Effector CD4-positive, alpha-beta T cell (primary cell): ENCODE data around the gene PCSK4.
"Not testable (repeated sequence)": the region's sequence is repeated elsewhere in the genome, so short reads cannot be mapped to it uniquely, and the experiment has no call there.

Source experiments
- DNase-seq: peaks from one replicate; pipeline ENCODE4 v3.0.0-alpha.2; 2020

PCSK4 gene

GRCh38 chr19:1486720-1487575 lies 3.2 kb downstream of the PCSK4 start:
- DNase-seq, result no peak

GRCh38 chr19:1483979-1484428 lies 6.1 kb downstream of the PCSK4 start:
- DNase-seq, result no peak

DNA sequence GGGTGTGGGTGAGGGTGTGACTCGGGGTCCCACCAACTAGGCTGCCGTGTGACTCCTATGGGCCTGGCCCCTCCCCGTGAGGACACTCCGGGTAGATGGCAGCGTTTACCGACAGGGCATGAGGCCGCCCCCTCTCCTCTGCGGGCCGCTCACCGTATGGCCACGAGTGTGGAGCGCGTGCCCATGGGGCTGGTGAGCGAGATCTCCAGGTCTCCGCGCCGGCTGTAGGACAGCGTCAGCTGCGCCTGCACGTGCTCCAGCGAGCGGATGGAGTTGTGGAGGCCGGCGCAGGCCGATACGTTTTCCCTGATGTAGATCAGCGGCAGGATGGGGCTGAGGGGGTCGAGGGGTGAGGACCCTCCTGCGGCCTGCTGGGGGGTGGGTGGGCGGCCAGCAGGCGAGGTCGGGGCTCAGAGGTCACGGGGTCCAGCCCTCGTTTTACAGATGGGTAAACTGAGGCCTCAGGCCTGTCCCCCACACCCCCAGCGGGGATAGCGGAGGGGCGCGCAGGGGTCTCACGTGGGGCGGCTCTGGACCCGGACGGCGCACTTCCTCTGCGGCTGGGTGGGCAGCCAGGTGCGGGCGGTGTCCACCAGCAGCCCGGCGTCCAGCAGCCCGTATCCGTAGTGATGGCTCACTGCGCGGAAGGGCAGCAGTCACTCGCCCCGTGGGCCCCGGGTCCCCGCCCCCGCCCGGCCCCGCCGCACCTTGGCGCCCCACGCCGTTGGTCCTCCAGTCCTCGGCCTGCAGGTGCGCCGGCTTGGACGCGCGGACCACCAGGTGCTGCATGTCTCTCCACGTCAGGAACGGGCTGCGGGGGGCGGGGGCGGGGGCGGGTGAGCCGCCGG lies 6.8 kb downstream of the PCSK4 start:
- DNase-seq, result no peak

DNA sequence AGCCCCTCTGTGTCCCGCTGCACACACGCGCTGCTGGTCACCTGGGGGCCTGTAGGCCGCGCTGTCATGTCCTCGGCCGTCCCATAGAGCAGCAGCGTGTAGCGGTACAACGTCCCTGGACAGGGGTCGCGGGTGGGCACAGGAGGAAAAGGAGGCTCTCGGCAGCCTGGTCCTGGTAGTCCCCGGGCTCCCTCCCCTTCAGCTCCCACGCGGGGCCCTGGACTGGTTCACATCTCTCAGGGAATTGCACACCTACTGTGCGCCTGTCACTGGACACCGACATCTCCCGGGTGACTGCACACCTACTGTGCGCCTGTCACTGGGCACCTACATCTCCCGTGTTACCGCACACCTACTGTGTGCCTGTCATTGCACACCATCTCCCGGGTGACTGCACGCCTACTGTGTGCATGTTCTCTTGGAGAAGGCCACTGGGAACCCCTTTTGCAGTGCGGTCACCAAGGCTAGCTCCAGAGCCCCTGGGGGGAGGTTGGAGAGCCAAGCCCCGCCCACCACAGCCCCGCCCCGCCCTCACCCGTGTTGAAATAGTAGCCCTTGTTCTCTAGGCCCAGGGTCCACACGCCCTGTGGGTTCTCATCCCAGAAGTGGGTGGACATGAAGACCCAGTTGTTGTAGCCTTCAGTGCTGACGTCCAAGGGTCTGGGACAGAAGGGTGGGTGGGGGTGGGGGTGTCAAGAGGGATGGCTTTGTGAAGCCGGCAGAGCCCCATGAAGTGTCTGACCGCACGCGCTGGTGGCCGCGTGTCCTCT lies 7.6 kb downstream of the PCSK4 start:
- DNase-seq, result no peak

GRCh38 chr19:1481893-1482360 lies 8.2 kb downstream of the PCSK4 start:
- DNase-seq, result no peak

GRCh38 chr19:1481224-1481892 lies 8.8 kb downstream of the PCSK4 start:
- DNase-seq, result no peak

GRCh38 chr19:1478934-1479707 lies 11.0 kb downstream of the PCSK4 start, which contains the start of gene C19orf25:
TSS of gene C19orf25 (minus strand) at chr19:1479215. CDS start at chr19:1478903, 312 bp downstream.
- peak; percentile 86 for DNase-seq

DNA sequence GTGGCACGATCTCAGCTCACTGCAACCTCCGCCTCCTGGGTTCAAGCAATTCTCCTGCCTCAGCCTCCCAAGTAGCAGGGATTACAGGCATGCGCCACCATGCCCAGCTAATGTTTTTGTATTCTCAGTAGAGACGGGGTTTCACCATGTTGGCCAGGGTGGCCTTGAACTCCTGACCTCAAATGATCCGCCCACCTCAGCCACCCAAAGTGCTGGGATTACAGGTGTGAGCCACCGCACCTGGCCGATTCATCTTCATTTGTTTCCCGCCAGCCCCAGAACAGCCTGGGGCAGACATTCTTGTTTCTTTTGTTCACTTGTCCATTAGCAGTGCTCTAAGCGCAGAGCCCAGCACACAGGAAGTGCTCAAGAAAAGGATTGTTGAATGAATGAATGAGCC lies 13.1 kb downstream of the PCSK4 start:
- not testable (repeated sequence) for DNase-seq

DNA sequence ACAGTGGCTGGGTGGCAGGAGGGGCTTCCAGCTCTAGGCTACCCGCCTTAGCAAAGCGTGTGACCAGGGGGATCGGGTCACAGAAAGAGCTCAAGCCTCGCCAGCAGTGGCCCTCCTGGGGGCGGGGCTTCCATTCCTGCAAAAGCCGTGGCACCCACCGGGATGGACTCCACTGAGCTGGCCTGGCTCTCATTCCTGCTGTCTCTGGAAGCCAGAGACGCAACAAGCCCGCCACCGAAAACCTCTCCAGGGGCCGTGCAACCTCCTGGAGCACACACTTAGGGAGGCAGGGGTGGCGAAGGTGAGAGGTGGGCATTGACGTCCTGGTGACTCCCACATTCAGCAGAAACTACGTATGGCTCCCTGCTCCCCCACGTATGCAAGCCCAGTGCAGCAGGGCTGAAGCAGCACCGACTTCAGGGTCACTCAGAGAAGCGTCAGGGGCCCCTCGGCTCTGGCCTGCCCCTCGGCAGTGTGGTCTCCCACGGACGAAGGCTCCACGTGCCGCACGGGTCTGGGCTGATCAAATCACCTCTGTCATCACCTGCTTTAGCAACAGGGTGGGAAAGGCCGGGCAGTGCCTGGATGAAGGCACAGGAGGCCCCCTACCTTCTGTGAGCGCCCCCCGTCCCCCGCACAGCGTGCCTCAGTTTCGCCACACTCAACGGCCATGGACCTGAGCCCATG lies 14.3 kb downstream of the PCSK4 start:
- DNase-seq, result no peak

GRCh38 chr19:1474765-1475351 lies 15.3 kb downstream of the PCSK4 start:
- DNase-seq, result no peak

GRCh38 chr19:1474011-1474764 lies 16.0 kb downstream of the PCSK4 start:
- DNase-seq, result no peak

DNA sequence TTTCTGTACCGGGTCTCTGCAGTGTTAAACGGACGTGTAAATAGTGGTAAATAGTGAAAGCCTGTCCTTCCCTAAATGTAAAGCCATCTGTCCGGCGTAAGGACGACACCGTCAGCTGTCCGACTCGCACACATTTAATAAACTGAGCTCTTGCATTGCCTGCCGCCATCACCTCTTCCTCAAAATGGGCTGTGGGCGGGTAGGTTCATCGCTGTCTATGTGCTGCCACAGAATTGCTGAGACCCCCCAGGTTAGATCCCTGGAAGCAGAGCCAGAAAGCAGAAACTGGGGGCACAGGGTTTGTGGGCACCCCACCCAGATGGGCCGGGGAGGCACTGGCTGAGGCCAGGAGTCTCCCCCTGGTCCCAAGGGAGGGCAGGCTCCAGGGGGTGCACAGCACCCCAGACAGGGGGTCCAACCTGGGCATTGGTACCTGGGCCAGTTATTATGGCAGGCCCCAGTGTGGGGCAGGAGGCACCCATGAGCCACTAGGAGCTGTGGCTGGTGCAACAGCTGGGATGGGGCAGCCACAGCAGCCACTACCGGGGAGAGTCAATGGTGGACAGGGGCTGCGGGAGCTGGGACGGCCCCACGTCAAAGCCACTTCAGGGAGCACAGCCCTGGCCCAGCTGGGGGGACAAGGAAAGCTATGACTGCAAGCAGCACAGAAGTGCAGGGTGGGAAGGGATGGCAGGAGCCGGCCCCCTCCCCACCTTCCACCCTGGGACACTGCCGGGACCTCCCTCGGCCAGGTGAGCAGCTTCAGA lies 16.9 kb downstream of the PCSK4 start:
- no peak for DNase-seq

- no peak for DNase-seq
Measured at GRCh38 chr19:1472231-1473084, 17.7 kb downstream of the PCSK4 start.

DNA sequence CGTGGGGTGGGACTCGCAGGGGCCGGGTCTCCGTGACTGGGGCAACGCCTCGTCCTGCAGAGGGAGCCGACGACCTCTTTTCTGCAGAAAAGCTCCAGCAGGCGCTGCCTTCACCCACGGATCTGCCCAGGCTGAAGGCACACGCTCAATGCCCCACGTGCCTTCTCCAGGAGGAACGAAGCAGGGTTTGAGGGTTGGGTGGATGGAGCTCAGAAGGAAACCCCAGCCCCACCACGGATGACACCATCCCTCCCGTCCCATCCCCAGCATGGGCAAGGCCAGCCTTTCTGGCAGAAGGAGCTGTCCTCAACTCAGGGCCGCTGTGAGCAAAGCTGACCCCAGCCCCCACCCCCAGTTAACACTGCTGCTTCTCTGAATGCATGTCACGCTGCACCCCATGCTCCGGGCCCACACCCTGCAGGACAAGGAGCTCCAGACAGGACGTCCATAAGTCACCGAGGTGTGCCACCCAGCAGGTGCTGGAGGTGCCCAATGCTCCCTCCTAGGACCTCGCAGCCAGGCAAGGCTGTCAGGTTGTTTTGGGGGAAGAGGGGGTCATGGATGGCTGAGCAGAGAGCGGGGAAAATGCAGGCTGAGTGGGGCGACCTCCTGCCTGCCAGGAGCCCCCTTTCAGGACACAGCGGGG lies 18.5 kb downstream of the PCSK4 start:
- no peak for DNase-seq

DNA sequence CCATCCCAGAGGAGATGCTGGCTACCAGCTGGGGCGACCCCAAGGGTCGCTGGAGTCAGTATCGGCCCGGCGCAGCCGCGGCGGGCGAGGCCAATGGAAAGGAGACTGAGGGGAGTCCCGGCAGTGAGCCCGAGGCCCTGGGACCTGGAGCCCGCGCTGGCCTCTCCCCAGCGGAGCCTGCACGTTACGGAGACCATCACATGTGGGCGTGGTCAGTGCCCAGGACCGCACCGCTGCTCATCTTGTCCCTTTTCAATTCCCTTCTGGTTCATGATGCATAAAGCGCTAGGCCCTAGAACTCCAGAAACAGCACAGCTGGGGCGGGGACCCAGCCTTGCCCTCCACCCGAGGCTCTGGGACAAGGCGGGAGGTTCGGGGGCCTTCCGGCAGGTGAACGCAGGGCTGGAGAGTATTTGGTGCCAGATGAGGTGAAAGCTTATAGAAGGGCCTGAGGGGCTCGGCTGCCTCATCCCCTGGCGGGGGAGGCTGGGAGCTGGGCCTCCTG lies 19.1 kb downstream of the PCSK4 start:
- DNase-seq, result no peak

DNA sequence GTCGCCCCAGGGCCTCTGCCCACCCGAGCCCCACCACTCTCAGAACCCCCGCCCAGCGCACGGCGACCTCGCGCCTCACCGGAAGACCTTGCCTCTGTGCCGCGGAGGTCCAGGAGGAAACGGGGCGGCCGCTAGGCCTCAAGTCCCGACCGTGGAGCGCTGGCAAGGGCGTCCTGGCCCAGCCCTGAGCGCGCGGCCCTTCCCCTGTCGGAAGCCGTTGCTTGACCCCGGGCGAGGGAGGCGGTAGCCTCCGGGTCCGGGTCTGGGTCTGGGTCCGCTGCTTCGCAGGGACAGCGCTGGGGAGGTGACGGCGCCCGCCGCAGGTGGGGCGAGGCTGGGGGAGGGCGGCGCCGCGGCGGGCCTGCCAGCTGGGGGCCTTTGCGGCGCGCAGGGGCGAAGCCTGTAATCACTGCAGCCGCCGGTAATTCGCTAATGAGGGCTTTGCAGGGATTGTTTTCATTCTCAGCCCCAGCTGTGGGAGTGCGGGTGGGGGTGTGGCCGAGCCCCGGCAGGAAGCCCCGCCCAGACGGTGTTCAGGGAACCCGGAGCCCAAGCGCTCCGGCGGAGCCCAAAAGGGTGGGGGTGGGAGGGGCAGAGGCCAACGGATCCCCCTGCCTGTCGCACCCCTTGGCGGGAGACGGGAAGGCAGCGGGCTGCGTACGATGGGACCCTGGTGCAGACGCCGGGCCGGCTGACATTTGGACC lies 19.7 kb downstream of the PCSK4 start:
- DNase-seq, result peak; percentile 57

GRCh38 chr19:1470055-1470304 lies 20.2 kb downstream of the PCSK4 start:
- DNase-seq, result no peak
